Stromal cell of bone marrow (primary cell): ENCODE results near the gene NCK1.
"Not testable (repeated sequence)": the region's sequence is repeated elsewhere in the genome, so short reads cannot be mapped to it uniquely, and the experiment has no call there.

Experiments
- DNase-seq: peaks from one replicate; pipeline ENCODE4 v3.0.0-alpha.2; 2012; ENCODE audit warnings: low read depth

Gene NCK1

DNA sequence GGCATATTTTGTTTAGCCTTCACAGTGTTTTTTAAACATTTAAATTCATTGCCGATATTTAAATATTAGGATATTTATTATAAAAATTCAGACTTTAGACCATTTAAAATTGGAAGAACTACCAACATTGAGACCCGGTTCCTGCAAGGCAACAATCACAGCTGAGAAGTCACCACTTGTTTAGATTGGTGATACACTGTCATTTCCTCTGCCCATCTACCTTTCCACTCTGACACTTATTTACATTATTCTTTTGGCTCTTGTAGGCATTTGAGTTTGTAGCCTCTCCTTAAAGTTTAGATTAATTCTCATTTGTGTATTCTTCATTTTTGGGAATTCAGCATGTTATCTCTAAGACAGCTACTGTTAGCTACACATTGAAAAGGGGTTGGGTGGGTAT lies 85.5 kb downstream of the NCK1 start:
- DNase-seq = no peak

DNA sequence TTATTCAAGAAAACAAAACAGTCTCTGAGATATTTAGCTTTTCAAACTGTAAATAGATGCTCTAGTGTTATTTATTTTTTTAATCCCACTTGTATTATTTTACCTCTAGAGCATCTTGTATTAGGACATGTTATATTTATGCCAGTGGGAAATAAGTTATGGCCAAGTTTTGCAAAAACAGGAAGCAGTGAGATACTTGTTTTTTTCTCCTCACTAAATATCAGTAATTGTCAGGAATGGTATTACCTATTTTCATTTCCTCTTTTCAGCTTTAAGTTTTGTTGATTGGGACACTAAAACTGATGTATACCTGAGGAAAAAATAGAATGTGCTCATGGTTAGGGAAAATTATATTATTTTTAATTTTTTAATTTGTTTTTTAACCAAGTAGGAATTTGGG lies 87.1 kb downstream of the NCK1 start:
- no peak for DNase-seq

DNA sequence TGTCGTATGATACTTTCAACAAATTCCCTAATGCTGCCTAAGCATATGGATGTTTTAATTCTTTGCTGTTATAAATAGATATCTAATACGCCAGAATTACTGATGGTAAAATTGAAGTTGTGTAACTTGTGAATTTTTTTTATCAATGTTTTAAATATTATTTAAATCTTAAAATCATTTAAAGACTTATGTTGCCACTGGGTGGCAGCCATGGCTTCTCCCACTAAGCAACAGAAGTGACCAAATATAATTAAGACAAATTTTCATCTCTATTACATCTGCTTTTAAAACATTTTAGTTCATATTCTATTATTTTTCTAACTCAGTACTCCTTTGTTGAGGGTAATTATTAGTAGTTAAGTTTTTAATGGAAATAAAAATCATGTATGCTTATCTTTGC lies 87.7 kb downstream of the NCK1 start:
- no peak for DNase-seq

DNA sequence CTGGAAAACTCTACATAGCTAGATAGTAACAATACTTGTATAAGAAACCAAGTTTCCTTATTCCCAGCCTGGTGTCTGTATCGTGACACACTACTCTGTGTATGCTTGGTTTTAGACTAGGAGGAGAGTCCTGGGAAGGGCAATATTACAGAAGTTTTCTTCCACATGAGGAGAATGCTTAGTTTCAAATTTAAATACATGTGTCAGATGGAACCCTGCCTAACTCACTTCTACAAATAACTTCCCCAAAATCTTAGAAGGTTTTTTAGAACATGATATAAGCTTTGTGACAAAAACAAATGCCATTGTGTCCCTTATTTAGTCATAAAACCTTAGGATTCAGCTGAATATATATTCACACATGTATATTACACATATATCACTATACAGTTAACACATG lies 88.6 kb downstream of the NCK1 start:
- no peak for DNase-seq

DNA sequence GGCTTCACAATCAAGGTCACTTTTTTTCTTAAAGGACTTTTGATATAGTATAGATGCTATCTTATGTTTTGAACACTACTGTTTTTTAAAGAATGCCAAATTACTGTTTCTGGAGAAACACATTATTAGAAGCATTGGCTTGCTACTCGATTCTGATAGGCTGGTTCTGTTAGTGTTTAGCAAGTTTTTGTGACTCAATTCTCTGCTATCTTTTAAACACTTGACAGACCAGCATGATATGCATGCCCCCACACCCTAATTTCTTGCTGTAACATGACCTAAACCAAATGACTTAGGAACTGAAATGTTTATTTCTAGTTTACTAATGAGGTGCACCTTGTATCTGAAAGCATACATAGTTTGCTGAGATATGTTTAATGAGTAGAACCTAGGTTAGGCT lies 90.3 kb downstream of the NCK1 start:
- no peak for DNase-seq

DNA sequence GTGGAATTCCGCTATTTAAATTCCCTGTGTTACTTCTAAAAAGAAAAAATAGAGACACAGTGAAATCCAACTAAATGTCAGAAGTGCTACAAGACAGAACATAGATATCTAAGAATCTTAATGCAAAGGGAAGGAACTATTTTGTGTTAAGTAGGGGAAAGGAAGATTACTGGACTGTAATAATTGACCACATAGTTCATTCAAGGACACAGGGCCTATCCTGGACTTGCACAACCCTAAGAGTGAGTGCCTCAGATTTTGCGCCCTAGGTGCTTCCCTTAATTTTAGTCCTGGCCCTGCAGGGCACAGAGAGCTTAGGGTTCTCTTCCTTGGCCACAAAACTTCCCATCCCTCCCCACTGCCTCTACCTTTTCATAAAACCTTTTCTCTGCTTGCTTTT lies 92.2 kb downstream of the NCK1 start:
- DNase-seq = no peak

DNA sequence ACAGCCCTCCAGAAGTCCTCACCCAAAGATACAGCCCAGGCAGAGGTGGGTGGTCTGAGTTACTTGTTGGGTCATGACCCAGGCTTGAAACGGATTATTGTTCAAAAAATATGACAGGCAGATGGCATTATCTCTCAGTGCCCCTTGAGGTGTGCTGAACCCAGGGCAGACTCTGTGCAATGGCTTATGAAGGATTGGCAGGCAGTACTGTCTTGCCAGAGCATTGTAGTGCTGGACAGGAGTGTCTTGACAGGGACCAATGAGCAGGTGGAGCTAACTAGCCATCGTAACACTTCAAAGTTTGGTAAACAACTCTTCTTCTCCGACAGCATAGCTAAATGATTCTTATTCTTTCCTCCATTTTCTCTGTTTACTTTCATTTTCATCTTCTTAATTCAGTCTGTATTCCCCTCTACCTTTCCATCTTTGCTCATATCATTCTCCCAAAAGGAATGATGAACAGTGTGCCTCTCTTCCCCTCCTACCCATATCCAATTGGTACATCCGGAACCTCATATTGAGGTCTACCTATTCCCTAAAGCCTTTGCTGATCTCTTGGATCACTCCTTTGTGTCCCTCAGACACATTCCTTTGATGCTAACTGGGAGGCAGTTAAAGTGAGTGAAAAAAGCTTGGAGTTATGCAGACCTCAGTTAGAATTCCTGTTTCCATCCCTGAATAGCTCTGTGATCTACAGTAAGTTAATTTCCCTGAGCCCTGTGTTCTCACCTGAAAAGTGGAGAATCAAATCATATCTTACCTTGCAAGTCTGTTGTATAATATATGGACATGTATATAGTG lies 93.2 kb downstream of the NCK1 start:
- no peak for DNase-seq

DNA sequence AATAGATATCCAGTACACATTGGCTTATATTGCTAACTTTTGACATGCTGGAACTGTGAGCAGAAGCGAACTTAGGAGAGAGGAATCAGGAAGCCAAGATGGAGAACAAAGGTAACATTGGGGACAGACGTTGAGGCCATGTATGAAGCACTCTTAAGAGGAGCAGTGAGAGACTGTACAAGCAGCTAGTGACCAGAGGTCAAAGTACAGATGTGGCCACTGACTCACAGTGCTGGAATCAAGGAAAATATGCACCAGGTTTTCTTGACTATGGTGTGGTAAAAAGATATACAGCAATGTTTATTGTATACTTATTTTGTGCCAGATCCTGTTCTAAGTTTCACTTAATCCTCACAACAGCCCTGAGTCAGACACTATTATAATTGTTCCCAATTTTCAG lies 93.8 kb downstream of the NCK1 start:
- no peak for DNase-seq

DNA sequence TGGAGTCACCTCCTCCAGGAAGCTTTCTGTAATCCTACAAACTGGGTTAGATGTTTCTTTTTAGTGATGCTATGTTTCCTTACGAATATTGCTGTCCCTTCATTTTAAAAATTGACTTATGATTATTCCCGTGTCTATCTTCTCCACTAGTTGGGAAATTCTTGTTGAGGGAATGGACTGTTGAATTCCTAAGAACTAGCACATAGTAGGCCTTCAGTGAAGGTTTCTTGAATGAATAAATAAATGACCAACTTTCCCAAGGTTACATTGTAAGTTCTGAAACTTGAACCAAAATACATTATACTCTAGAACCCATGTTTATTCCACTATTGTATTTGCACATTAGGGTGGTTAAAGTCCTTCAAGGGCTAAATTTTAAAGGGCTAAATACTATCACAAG lies 95.0 kb downstream of the NCK1 start:
- no peak for DNase-seq

DNA sequence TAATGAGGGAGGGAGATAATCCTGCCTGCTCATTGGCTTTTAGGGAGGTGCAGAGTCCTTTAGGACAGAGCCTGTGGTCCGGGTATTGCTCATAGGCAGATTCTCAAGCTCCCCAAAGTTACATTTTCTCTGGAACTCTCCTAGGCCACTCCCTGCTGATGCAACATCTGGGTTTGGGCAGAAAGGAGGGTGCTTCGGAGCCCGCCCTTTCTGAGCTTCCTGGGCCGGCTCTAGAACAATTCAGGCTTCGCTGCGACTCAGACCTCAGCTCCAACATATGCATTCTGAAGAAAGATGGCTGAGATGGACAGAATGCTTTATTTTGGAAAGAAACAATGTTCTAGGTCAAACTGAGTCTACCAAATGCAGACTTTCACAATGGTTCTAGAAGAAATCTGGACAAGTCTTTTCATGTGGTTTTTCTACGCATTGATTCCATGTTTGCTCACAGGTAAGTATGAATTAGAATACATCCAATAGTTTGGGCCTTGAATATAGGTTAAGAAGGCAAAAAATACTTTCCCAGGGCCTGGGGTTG lies 95.8 kb downstream of the NCK1 start, which contains the start of gene IL20RB:
IL20RB (plus strand) TSS at position 233 of the 538 bp plus-strand sequence; CDS start at position 364, 131 bp downstream.
- peak; percentile 71 for DNase-seq

DNA sequence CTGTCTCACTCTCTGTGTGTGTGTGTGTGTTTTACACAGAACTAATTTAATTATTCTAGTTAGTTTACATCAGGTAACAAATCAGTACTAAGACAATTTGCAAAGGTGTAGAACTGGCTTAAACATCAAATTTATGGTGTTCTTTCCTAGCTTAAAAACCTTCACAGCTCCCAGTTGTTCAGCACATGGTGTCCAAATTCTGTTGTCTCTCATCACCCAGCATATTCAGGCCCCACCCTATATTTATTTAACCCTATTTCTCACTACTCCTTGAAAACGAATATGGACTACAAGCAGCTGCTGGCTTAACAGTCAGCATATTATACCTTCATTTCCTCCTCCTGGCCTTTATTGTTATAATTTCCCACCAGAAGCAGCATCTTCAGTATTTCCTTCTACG lies 96.9 kb downstream of the NCK1 start:
- DNase-seq = no peak

DNA sequence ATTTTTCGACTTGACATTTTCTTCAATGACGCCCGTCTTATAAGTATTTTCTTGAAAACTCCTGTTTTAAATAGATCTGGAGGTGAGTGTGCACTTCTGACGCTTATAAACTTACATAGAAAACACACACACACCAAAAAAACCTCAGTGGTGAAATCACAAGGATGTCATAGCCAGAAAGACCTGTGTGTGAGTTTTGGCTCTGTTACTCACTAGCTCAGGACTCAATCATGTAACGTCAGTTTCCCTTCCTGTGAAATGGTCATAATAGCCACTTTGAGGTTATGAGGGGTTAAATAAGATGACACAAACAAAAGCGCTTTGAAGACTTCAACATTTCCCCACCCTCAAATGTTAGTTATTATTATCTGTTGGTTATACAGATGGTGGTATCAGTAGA lies 97.6 kb downstream of the NCK1 start:
- DNase-seq = no peak

DNA sequence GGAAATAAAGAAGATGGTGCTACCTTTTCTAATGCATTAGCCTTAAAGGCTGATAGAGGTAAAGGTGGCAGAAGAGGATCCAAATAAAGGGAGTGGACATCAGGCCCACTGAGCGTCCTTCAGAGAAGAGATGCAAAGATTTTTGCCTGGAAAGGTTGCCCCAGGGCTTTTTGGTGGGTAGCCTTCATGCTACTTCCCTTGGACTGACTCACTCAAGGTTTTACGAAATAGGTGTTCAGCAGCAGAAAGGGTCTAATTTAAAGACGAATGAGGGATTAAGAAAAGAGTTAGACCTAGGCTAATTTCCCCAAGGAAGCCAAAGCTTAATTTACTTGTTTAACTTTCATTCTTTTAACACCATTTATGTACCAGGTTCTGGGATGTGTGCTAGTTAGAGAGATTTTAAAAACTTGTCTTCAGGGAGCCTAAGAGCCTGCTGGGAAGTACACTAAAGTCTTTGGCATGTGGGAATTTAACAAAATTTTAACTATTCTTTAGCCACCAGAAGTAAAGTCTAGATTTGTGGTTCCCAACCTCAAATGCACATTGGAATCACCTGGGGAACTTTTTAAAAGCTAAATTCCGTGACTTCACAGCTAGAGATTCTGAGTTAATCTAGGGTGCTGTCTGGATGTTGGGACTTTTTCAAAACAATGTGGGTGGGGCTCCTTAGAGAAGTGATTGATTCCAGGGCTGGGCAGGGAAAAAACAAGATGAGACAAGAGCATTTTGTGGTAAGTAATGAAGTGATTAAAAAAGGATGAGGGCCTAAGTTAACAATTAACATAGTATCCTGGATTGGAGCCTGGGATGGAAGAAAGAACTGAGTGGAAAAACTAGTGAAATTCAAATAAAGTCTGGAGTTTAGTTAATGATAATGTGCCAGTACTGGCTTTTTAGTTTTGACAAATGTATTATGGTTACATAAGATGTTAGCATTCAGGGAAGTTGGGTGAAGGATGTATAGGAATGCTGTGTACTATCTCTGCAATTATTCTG lies 99.1 kb downstream of the NCK1 start:
- DNase-seq = no peak

DNA sequence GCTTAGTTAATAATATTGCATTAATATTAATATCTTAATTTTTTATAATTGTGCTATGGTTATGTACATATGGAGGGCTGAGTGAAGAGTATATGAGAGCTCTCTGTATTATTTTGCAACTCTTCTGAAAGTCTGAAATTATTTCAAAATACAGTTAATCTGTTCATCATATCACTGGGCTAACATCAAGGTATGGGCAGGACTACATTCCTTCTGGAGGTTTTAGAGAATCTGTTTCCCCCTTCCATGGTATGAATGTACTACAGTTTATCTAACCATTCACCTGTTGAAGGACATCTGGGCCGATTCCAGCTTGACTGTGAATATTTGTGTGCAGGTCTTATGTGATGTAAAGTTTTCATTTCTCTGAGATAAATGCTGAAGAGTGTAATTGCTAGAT lies 100.9 kb downstream of the NCK1 start:
- no peak for DNase-seq

DNA sequence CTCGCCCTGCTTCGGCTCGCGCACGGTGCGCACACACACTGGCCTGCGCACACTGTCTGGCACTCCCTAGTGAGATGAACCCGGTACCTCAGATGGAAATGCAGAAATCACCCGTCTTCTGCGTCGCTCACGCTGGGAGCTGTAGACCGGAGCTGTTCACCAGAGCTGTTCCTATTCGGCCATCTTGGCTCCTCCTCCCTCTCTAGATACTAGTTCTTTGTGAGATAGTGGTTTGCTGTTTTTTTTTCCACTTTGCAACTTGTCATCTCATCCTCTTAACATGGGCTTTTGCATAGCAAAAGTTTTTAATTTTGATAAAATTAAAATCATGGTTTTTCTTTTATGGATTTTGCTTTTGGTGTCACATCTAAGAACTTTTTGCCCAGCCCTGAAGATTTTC lies 107.5 kb downstream of the NCK1 start:
- not testable (repeated sequence) for DNase-seq

DNA sequence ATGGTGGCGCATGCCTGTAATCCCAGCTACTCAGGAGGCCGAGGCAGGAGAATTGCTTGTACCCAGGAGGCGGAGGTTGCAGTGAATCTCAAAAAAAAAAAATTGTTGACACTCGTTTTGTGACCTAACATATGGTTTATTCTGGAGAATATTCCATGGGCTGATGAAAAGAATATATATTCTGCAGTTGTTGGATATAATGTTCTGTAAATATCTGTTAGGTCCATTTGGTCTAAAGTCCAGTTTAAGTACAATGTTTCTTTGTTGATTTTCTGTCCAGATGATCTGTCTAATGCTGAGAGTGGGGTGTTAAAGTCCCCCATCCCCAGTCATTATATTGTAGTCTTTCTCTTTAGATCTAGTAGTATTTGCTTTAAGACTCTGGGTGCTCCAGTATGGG lies 111.3 kb downstream of the NCK1 start:
- no peak for DNase-seq

DNA sequence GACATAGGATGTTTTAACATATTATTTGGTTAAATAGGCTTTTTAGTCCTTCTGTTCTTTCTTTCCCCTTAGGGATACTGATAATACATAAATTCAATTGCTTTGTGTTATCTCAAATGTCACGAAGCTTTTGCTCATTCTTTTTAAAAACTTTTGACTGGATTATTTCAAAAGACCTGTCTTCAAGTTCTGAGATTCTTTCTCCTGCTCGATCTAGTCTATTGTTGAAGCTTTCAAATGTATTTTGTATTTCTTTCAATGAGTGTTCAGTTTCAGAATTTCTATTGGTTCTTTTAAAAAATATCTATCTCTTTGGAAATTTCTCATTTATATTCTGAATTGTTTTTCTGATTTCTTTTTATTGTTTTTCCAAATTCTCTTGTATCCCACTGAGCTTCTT lies 112.7 kb downstream of the NCK1 start:
- DNase-seq = no peak

DNA sequence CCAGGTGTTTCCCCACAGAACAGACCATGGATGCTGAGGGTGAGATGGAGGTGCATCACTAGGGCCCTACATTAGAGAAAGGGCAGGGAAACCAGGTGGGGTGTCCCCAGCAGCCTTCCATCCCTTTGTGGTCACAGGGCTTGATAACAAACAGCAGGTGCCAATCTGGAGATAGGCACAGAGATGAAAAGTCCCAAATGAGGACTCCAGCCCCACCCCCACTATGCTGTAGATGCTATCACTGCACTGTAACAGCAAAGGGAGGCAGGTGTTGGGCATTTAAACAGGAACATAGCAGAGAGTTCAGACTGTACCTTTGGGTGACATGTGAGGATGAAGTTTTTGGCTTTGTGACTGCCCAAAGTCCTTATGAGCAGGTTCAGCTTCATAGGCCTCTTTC lies 117.2 kb downstream of the NCK1 start:
- DNase-seq = no peak

DNA sequence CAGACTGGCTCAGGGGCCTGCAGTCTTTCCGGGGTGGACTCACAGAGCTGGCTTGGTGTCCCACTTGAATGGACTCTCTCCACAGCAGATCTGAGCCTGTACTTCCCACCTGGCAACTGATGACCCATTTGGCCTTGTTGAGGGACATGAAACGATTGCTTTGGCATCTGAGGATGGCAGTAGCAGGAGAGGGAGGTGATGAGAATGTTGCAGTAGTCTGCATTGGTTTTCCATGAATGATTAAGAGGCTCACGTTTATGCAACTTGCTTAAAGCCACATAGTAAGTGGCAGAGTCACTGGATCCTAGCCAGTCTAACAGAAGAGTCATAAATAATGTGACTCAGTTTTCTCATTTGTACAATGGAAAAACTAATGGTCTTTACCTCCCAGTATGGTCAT lies 117.7 kb downstream of the NCK1 start:
- DNase-seq = peak; percentile 42

DNA sequence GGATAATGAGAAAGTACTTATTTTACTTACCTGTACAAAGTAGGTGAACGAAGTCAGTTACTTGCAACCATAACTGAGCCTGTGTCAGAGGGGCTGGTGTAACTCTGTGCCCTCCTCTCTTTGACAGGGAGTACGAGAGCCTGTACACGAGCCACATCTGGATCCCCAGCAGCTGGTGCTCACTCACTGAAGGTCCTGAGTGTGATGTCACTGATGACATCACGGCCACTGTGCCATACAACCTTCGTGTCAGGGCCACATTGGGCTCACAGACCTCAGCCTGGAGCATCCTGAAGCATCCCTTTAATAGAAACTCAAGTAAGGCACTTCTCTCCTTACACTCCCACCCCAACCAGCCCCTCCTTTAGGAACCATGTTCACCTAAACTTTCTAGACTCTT lies 120.0 kb downstream of the NCK1 start:
- DNase-seq = no peak

DNA sequence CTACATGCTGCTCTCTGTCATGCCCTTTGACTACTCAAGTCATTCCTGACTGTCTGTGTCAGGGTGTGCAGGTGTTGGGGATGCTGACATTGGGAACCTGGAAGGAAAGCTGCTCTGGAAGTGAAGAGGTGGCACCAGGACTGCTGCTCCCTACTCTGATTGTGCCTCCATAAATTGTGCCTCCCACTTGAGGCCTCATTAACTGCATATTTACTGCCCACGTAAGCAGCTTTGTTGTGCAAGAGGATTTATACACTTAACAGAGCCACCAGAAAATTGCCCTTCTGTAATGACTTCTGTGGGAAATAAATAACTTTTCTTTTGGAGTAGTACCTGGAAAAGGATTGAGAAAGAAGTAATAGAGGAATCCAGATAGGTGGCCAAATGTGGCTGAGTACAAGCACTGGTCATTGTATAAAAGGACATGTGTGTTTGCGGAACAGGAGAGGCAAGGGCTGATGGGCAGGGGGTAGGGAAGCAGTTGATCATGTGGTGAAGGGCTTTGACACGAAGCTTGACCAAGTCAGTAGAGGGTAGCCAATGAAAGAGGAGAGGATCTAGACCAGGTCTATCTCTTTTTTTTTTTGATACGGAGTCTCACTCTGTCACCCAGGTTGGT lies 120.6 kb downstream of the NCK1 start:
- DNase-seq = no peak

DNA sequence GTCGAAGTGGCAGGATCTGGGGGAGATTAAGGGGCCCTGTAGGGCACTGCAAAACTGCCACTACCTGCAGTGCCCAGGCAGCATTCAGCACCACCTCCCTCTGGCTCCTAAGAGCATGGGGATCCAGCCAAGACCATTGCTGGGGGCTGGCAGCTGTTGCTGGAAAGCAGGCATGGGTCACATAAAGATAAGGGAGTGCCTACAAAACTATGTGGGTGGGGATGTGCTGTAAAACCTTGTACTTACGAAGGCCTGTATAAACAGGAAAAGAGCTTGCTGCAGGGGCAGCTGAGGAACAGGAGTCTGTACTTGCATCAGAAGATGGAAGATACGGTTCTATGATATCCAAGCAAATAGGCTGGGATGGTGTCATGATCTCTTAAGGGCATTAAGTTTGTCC lies 122.8 kb downstream of the NCK1 start:
- DNase-seq = no peak
